CD4-positive, alpha-beta T cell treated with Interferon alpha-2 for 1 hour (primary cell): ENCODE measurements around the gene LRRC14B.
"Not testable (repeated sequence)": the region's sequence is repeated elsewhere in the genome, so short reads cannot be mapped to it uniquely, and the experiment has no call there.

Experiments used
- DNase-seq, 2 donors: peaks; one replicate each; pipeline ENCODE4 v3.0.0-alpha.2; 2020 to 2022

Gene LRRC14B

GRCh38 chr5:194102-194501 lies 2.8 kb downstream of the LRRC14B start:
- DNase-seq, result no peak

- no peak for DNase-seq
These were observed 3.4 kb downstream of the LRRC14B start for GRCh38 chr5:194603-195209.

- DNase-seq, result no peak
These were observed 4.3 kb downstream of the LRRC14B start for GRCh38 chr5:195401-196160.

GRCh38 chr5:196350-196749 lies 5.1 kb downstream of the LRRC14B start:
- DNase-seq, result no peak

- DNase-seq, result not testable (repeated sequence)
These were observed 5.7 kb downstream of the LRRC14B start for GRCh38 chr5:197031-197430.

- DNase-seq, result no peak
These were observed 6.7 kb downstream of the LRRC14B start for GRCh38 chr5:197892-198489.

- no peak for DNase-seq
These were observed 7.4 kb downstream of the LRRC14B start for GRCh38 chr5:198516-199196.

- no peak for DNase-seq
These were observed 8.1 kb downstream of the LRRC14B start for GRCh38 chr5:199197-199949.

GRCh38 chr5:199950-200645 lies 8.8 kb downstream of the LRRC14B start:
- no peak for DNase-seq

GRCh38 chr5:200985-201384 lies 9.7 kb downstream of the LRRC14B start:
- no peak for DNase-seq

- no peak for DNase-seq
These were observed 10.4 kb downstream of the LRRC14B start for GRCh38 chr5:201672-202071.

GRCh38 chr5:203246-203930 lies 12.1 kb downstream of the LRRC14B start:
- no peak for DNase-seq

GRCh38 chr5:204001-204400 lies 12.7 kb downstream of the LRRC14B start:
- no peak for DNase-seq

- no peak for DNase-seq
These were observed 13.2 kb downstream of the LRRC14B start for GRCh38 chr5:204462-204861.

GRCh38 chr5:204966-205670 lies 13.8 kb downstream of the LRRC14B start:
- no peak for DNase-seq

- DNase-seq, result no peak
These were observed 15.1 kb downstream of the LRRC14B start for GRCh38 chr5:206406-206805.

GRCh38 chr5:206927-207536 lies 15.7 kb downstream of the LRRC14B start:
- no peak for DNase-seq

- DNase-seq, result no peak
These were observed 16.3 kb downstream of the LRRC14B start for GRCh38 chr5:207599-207998.

GRCh38 chr5:208449-209114 lies 17.3 kb downstream of the LRRC14B start:
- DNase-seq, result no peak

GRCh38 chr5:213803-214395 lies 22.6 kb downstream of the LRRC14B start:
- no peak for DNase-seq
